NB4 (cell line): Measurements from ENCODE around the gene AP4B1.

Experiments
- DNase-seq: peaks from one replicate; pipeline ENCODE4 v3.0.0; 2010; ENCODE audit warnings: low read depth
- H3K4me3 ChIP-seq: one replicate; pipeline ENCODE4 v1.5.1; 2011; ENCODE audit warnings: mild to moderate bottlenecking, low read depth, low read length, moderate library complexity
- MYC ChIP-seq: IDR thresholded peaks from 2 replicates; pipeline ENCODE4 v1.6.1; 2011; ENCODE audit warnings: low read depth, low read length
- POLR2A ChIP-seq: IDR thresholded peaks from 2 replicates; pipeline ENCODE4 v1.6.1; 2011; ENCODE audit warnings: mild to moderate bottlenecking; ENCODE audit not compliant: insufficient read length; ENCODE audit errors: extremely low read depth
- TF ChIP-seq, protein P1 (sequence below): IDR thresholded peaks from one replicate; pipeline ENCODE4 v1.5.1; 2012; ENCODE audit warnings: low read depth, low read length
- TF ChIP-seq, protein P2 (sequence below): IDR thresholded peaks from 2 replicates; pipeline ENCODE4 v1.6.1; 2011; ENCODE audit warnings: low read depth, low read length

Gene AP4B1

DNA sequence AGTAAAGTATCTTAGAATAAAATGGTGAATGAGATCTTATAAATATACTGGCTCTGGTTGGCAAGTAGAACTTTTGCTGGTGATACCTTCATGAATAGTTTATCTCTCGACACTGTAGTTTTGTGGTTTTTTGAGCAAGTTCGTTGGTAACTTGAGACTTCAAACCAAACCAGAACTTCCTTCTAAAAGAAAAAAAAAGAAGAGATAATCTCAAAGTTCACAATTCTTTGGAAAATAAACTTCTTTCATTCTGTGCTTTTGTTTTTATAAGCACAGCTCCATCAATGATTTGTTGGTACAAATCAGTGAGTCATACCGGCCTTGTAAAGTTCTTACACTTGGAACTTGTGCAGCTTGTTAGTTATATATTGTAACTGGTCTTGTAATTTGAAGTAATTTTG lies 26.9 kb upstream of the AP4B1 start:
- TF ChIP-seq, protein P1, sequence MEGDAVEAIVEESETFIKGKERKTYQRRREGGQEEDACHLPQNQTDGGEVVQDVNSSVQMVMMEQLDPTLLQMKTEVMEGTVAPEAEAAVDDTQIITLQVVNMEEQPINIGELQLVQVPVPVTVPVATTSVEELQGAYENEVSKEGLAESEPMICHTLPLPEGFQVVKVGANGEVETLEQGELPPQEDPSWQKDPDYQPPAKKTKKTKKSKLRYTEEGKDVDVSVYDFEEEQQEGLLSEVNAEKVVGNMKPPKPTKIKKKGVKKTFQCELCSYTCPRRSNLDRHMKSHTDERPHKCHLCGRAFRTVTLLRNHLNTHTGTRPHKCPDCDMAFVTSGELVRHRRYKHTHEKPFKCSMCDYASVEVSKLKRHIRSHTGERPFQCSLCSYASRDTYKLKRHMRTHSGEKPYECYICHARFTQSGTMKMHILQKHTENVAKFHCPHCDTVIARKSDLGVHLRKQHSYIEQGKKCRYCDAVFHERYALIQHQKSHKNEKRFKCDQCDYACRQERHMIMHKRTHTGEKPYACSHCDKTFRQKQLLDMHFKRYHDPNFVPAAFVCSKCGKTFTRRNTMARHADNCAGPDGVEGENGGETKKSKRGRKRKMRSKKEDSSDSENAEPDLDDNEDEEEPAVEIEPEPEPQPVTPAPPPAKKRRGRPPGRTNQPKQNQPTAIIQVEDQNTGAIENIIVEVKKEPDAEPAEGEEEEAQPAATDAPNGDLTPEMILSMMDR = no peak
- TF ChIP-seq MYC (no peak), POLR2A (no peak)
- TF ChIP-seq, protein P2, sequence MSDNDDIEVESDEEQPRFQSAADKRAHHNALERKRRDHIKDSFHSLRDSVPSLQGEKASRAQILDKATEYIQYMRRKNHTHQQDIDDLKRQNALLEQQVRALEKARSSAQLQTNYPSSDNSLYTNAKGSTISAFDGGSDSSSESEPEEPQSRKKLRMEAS = no peak
- H3K4me3 ChIP-seq = peak overlapping the region; percentile 85
- DNase-seq = peak; percentile 58

DNA sequence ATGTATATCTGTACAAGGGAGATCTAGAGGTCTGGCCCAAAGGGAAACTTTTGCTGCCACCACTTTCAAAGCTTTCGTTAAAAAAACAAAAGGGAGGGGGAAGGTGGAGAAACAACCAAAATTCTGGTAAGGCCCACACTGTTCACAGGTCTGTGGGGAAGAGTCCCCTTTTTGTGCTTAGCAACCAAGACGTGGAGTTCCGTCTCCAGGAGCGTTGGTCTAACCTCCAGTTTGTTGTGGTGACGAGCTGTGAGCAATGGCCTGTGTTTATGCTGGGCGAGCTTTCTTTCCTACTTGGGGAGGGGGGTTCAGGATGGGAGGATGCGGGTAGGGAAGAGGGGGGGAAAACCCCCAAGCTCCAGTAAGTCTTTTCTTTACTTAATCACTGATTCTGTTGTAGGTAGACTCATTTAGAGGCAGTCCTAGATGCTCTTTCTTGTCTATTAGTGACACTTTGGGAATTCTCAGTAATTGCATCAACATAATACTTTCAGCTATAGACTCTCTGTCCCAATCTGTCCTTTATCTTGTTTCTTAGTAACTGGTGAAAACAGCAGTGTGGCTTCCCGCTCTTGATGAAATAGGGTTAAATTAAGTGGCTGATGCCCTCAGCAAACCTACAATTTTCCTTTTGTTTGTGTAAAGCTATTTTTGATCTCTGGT lies 26.0 kb upstream of the AP4B1 start:
- peak; percentile 82 for DNase-seq
- no peak for TF ChIP-seq POLR2A
- TF ChIP-seq, protein P2 = 0 out of 2 replicates have a peak, but pooled peaks have one; percentile 3
- peak overlapping the region; percentile 85 for H3K4me3 ChIP-seq

DNA sequence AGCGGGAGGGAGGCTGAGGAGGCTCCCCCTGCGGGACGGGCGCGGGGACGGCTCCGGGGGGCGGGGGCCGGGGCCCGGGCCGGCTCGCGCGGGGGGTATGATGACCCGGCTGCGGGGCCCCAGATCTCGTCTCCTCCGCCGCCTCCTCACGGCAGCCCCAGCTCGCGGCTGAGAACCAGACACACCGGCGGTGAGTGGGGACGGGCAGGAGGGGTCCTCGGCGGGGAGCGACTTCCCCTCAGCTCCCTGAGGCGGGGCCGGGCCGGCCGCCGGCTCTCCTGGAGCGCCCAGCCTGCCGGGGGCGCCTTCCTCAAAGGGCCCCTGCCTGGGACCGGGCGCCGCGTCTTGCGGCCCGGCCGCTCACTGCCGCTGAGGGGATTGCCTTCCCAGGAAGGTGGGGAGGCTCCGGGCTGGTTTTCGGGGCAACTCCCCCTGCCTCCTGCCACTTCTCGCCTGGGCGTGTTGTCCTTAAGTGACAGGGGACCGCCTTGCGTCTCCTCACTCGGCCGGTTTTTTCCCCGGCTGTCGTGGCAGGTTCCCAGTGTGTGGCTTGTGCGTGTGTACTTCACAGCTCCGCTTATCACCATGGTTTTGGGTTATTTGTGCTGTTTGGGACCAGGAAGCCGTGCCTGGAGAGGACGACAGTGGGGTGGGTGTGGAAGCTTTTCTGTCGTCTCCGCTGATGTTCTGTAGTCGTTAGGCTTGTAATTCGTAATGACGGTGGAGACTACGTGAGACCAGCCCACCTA lies 25.3 kb upstream of the AP4B1 start:
- TF ChIP-seq, protein P2 = no peak
- no peak for TF ChIP-seq POLR2A
- TF ChIP-seq, protein P1 = no peak
- TF ChIP-seq MYC = no peak
- peak; percentile 69 for DNase-seq
- peak overlapping the region; percentile 85 for H3K4me3 ChIP-seq

DNA sequence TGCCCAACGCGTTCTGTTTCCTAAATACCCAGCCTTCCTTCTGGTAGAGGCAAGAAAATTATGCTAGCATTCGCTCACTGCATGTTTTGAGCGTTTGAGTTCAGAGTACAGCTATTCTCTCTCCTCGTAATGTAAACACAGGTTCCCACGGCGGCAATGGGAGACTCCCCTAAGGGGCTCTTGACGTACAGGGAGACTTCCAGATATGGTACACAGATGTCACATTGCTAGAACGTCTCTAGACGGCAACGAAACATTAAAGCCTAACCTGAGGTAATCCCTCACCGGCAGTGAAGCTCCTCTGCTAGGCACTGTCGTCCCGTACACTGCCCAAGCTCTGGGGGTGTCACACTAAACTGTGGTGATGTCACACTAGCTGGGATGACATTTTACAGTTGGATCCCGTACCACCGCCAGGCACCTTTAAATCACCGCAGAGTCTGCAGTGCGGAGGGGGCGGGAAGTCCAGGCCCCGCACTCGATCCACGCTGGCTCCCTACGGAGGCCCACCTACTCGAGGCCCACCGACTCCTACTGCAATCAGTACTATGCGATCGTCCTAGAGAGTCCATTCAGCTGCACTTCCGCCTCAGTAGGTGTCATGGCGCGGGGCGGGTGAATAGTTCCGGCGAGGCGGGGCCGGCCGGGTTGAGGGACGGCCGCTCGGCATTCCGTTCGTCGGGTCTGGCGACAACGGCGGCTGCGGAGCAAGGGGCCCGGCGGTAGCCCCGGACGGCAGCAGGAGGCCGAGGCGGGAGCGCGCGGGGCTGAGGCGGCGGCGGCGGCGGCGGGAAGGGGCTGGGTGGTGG lies 24.5 kb upstream of the AP4B1 start, which contains the start of gene HIPK1:
TSS of gene HIPK1 (plus strand) at position 384 of the 809 bp plus-strand sequence.
- TF ChIP-seq, protein P1 = no peak
- TF ChIP-seq POLR2A = peak; percentile 64
- peak; percentile 56 for TF ChIP-seq MYC
- TF ChIP-seq, protein P2 = peak; percentile 15; the same call in 1 of the 2 replicates
- peak within 1 kb of the TSS; percentile 85 for H3K4me3 ChIP-seq
- DNase-seq = peak; percentile 94

DNA sequence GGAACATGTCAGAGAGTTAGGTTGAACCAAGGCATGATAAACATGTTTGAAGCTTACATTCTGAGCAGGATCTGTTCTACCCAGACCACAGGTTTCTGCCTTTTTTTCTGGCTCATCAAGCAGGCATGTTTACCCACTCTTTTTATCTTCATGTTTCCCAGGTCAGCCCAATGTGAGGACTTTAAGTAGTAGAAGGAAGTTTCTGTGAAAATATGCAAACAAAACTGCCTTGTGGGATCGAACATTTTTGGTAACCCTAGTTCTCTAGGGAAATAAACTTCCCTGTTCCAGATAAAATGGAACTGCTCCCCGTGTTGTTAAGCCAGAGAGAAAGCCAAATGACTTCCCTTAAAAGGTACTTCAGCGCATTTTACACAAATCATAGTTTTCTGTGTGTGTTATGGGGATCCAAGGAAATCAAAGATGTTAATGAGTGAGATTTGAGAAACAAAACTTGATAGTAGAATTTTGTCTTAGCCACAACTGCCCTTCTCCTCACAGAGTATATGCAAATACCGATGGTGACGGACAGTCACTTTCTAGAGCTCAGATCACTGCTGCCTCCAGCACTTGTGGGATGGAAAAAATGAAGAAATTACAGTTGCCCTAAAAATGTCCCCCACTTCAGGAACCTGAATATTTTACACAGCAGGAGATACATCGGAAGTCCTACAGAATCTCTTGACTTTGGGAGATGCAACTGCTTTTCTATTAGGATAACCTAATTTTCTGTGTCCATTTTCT lies 23.8 kb upstream of the AP4B1 start:
- DNase-seq = peak; percentile 49
- H3K4me3 ChIP-seq = peak overlapping the region; percentile 82
- no peak for TF ChIP-seq POLR2A
- TF ChIP-seq, protein P1 = no peak
- TF ChIP-seq, protein P2 = no peak
- no peak for TF ChIP-seq MYC
